ENCODE results near the gene DPH3.
A peak's percentile ranks its signal among the peaks of the same experiment; 100 is the strongest.
"Not testable (repeated sequence)": the region's sequence is repeated elsewhere in the genome, so short reads cannot be mapped to it uniquely, and the experiment has no call there.

DPH3 gene

GRCh38 chr3:16264708-16265454 lies at the start of gene DPH3, which contains the start of gene OXNAD1:
TSS of gene DPH3 (minus strand) at chr3:16264943. CDS start at chr3:16264876, 67 bp downstream.
TSS of gene OXNAD1 (plus strand) at chr3:16265212. CDS start at chr3:16270953, 5,741 bp downstream.
- DNase-seq (ENCODE audit: low read depth in 2 of 2) = peak; percentile 99

GRCh38 chr3:16313886-16314645 lies 49.3 kb upstream of the DPH3 start:
- no peak for DNase-seq (ENCODE audit: low read depth in 2 of 2)

GRCh38 chr3:16311960-16312451 lies 47.3 kb upstream of the DPH3 start:
- no peak for DNase-seq (ENCODE audit: low read depth in 2 of 2)

GRCh38 chr3:16310486-16310885 lies 45.7 kb upstream of the DPH3 start:
- DNase-seq (ENCODE audit: low read depth in 2 of 2) = not testable (repeated sequence)

GRCh38 chr3:16309558-16309957 lies 44.8 kb upstream of the DPH3 start:
- no peak for DNase-seq (ENCODE audit: low read depth in 2 of 2)

- DNase-seq (ENCODE audit: low read depth in 2 of 2) = no peak
Measured at GRCh38 chr3:16308727-16309126, 44.0 kb upstream of the DPH3 start.

GRCh38 chr3:16307832-16308531 lies 43.2 kb upstream of the DPH3 start:
- no peak for DNase-seq (ENCODE audit: low read depth in 2 of 2)

- peak in 1 of 2 donors; percentile 35 for DNase-seq (ENCODE audit: low read depth in 2 of 2)
Measured at GRCh38 chr3:16305111-16305541, 40.4 kb upstream of the DPH3 start.

GRCh38 chr3:16304061-16305010 lies 39.6 kb upstream of the DPH3 start:
- DNase-seq (ENCODE audit: low read depth in 2 of 2) = no peak

- DNase-seq (ENCODE audit: low read depth in 2 of 2) = no peak
Measured at GRCh38 chr3:16303037-16303575, 38.4 kb upstream of the DPH3 start.

GRCh38 chr3:16302082-16302631 lies 37.4 kb upstream of the DPH3 start:
- DNase-seq (ENCODE audit: low read depth in 2 of 2) = no peak

- DNase-seq (ENCODE audit: low read depth in 2 of 2) = no peak
Measured at GRCh38 chr3:16301507-16301906, 36.8 kb upstream of the DPH3 start.

- no peak for DNase-seq (ENCODE audit: low read depth in 2 of 2)
Measured at GRCh38 chr3:16300881-16301359, 36.2 kb upstream of the DPH3 start.

GRCh38 chr3:16300307-16300706 lies 35.6 kb upstream of the DPH3 start:
- no peak for DNase-seq (ENCODE audit: low read depth in 2 of 2)

GRCh38 chr3:16299746-16300145 lies 35.0 kb upstream of the DPH3 start:
- DNase-seq (ENCODE audit: low read depth in 2 of 2) = no peak

GRCh38 chr3:16298891-16299290 lies 34.1 kb upstream of the DPH3 start:
- DNase-seq (ENCODE audit: low read depth in 2 of 2) = no peak

GRCh38 chr3:16297997-16298885 lies 33.5 kb upstream of the DPH3 start:
- DNase-seq (ENCODE audit: low read depth in 2 of 2) = no peak

GRCh38 chr3:16295298-16295890 lies 30.7 kb upstream of the DPH3 start:
- DNase-seq (ENCODE audit: low read depth in 2 of 2) = no peak

- DNase-seq (ENCODE audit: low read depth in 2 of 2) = no peak
Measured at GRCh38 chr3:16294844-16295243, 30.1 kb upstream of the DPH3 start.

All from stimulated activated CD4-positive, alpha-beta T cell treated with anti-CD3 and anti-CD28 coated beads, Interleukin-15, amount 100 ng/mL, for 48 hours (primary cell).